HG02571 (cell line): ENCODE results near the gene ACAT2.
A peak's percentile ranks its signal among the peaks of the same experiment; 100 is the strongest.
"Not testable (repeated sequence)": the region's sequence is repeated elsewhere in the genome, so short reads cannot be mapped to it uniquely, and the experiment has no call there.

Experiments
- ATAC-seq: cut with Tn5 transposase; IDR thresholded peaks from one replicate; pipeline ENCODE4 v1.9.1; 2021; ENCODE audit warnings: mild to moderate bottlenecking, moderate library complexity; ENCODE audit not compliant: unreplicated experiment

The ACAT2 gene

GRCh38 chr6:159762681-159763293, 942 bp downstream of the ACAT2 start:
- peak; percentile 21 for ATAC-seq

GRCh38 chr6:159766906-159767305, 5.1 kb downstream of the ACAT2 start:
- no peak for ATAC-seq

- no peak for ATAC-seq
These were observed 7.6 kb downstream of the ACAT2 start for GRCh38 chr6:159769470-159769869.

- ATAC-seq = no peak
These were observed 10.4 kb downstream of the ACAT2 start for GRCh38 chr6:159772196-159772595.

- ATAC-seq = no peak
These were observed 15.5 kb downstream of the ACAT2 start for GRCh38 chr6:159777240-159777904.

GRCh38 chr6:159778131-159778530, 16.3 kb downstream of the ACAT2 start:
- ATAC-seq = no peak

- no peak for ATAC-seq
These were observed 16.8 kb downstream of the ACAT2 start for GRCh38 chr6:159778542-159779103.

- ATAC-seq = no peak
These were observed 26.4 kb downstream of the ACAT2 start for GRCh38 chr6:159788276-159788675.

- no peak for ATAC-seq
These were observed 27.0 kb downstream of the ACAT2 start for GRCh38 chr6:159788753-159789376.

- ATAC-seq = peak; percentile 79
These were observed 27.7 kb downstream of the ACAT2 start, which contains the start of gene TCP1 for GRCh38 chr6:159789377-159790148. TSS of gene TCP1 (minus strand) at chr6:159789602. CDS start at chr6:159789468, 134 bp downstream.

GRCh38 chr6:159790149-159790955, 28.5 kb downstream of the ACAT2 start, which contains the start of gene MRPL18:
TSS of gene MRPL18 (plus strand) at chr6:159790467. CDS start at chr6:159790588, 121 bp downstream.
- ATAC-seq = peak; percentile 81

GRCh38 chr6:159790956-159791598, 29.2 kb downstream of the ACAT2 start:
- ATAC-seq = no peak

GRCh38 chr6:159794976-159795375, 33.1 kb downstream of the ACAT2 start:
- not testable (repeated sequence) for ATAC-seq

- no peak for ATAC-seq
These were observed 35.7 kb downstream of the ACAT2 start for GRCh38 chr6:159797554-159797953.

- ATAC-seq = no peak
These were observed 38.5 kb downstream of the ACAT2 start, which contains the start of gene PNLDC1 for GRCh38 chr6:159800141-159800865. TSS of gene PNLDC1 (plus strand) at chr6:159800276. CDS start at chr6:159800308, 32 bp downstream.

GRCh38 chr6:159801935-159802334, 40.1 kb downstream of the ACAT2 start:
- ATAC-seq = no peak

GRCh38 chr6:159804504-159804903, 42.7 kb downstream of the ACAT2 start:
- no peak for ATAC-seq

- no peak for ATAC-seq
These were observed 43.7 kb downstream of the ACAT2 start for GRCh38 chr6:159805440-159806020.
